ENCODE measurements around the gene REX1BD. TPM values are rescaled to one million over a fixed set of nuclear protein-coding genes. Genes with fewer than 3 reads are reported as not detected.

Gene REX1BD
- total and polyA plus RNA-seq, 2 of the 13 experiments (the other 11 are each of a cell fraction or from before 2014, with no cell fraction given): 7.5 to 25.4 TPM

DNA sequence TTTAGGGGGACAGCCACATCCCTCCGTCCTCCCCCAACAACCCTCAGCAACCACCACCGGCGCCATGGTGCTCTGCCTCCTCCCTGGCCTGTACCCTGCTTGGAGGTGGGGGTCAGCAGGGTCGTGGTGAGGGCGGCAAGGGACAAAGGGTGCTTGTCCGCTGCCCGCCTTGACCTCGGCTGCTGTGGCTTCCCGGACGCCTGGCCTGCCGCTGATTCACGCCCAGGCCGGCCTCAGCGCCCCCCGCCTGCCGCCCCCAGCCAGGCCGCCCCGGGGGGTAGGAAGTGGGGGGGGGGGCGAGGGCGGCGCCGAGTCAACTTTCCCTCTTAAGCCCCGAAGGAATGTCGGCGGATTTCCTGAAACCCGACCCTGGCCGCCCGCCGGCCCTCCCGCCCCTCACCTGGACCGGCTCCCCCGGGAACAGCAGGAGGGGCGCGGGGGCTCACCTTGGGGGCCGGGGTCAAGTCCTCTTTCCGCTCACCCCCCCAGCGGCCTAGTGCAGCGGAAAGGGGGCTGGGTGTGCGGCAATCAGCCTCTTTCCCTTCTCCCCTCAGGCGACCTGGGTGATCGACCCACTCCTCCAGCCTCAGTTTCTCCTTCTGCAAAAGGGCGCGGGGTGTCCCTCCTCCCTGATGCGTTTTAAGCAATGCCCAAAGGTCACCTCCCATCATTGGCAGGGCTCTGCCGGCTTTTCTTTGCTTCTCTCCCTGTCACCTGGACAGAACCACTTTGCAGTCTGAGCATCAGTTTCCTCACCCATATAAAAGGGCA, 22.1 kb downstream of the REX1BD start (continued):
- TF ChIP-seq, protein P1, sequence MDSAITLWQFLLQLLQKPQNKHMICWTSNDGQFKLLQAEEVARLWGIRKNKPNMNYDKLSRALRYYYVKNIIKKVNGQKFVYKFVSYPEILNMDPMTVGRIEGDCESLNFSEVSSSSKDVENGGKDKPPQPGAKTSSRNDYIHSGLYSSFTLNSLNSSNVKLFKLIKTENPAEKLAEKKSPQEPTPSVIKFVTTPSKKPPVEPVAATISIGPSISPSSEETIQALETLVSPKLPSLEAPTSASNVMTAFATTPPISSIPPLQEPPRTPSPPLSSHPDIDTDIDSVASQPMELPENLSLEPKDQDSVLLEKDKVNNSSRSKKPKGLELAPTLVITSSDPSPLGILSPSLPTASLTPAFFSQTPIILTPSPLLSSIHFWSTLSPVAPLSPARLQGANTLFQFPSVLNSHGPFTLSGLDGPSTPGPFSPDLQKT (CRISPR knock-in tag; IDR thresholded peaks at IDR 0.05; ENCODE audit: borderline replicate concordance): peak; percentile 66; the same call in 1 of the 2 replicates
- TF ChIP-seq ZNF160 (CRISPR knock-in tag; IDR thresholded peaks at IDR 0.05): peak; percentile 40; the same call in 1 of the 2 replicates
- peak; percentile 87 for TF ChIP-seq HNRNPL (IDR thresholded peaks at IDR 0.05; ENCODE audit: low read depth, low read length)
- TF ChIP-seq, protein P2, sequence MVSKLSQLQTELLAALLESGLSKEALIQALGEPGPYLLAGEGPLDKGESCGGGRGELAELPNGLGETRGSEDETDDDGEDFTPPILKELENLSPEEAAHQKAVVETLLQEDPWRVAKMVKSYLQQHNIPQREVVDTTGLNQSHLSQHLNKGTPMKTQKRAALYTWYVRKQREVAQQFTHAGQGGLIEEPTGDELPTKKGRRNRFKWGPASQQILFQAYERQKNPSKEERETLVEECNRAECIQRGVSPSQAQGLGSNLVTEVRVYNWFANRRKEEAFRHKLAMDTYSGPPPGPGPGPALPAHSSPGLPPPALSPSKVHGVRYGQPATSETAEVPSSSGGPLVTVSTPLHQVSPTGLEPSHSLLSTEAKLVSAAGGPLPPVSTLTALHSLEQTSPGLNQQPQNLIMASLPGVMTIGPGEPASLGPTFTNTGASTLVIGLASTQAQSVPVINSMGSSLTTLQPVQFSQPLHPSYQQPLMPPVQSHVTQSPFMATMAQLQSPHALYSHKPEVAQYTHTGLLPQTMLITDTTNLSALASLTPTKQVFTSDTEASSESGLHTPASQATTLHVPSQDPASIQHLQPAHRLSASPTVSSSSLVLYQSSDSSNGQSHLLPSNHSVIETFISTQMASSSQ (IDR thresholded peaks at IDR 0.05; ENCODE audit: low read depth): no peak
- TF ChIP-seq, protein P2 (CRISPR knock-in tag; IDR thresholded peaks at IDR 0.05; ENCODE audit: borderline replicate concordance): peak; percentile 89
- TF ChIP-seq, protein P3, sequence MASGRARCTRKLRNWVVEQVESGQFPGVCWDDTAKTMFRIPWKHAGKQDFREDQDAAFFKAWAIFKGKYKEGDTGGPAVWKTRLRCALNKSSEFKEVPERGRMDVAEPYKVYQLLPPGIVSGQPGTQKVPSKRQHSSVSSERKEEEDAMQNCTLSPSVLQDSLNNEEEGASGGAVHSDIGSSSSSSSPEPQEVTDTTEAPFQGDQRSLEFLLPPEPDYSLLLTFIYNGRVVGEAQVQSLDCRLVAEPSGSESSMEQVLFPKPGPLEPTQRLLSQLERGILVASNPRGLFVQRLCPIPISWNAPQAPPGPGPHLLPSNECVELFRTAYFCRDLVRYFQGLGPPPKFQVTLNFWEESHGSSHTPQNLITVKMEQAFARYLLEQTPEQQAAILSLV (CRISPR knock-in tag; IDR thresholded peaks at IDR 0.05; ENCODE audit: borderline replicate concordance): no peak
- peak; percentile 99 for TF ChIP-seq SRSF1 (optimal IDR thresholded peaks at IDR 0.05; ENCODE audit: low read depth, low read length)
- 0 out of 2 replicates have a peak, but pooled peaks have one; percentile 82 for TF ChIP-seq THYN1 (CRISPR knock-in tag; IDR thresholded peaks at IDR 0.05; ENCODE audit: borderline replicate concordance, low read depth)
- TF ChIP-seq, protein P4, sequence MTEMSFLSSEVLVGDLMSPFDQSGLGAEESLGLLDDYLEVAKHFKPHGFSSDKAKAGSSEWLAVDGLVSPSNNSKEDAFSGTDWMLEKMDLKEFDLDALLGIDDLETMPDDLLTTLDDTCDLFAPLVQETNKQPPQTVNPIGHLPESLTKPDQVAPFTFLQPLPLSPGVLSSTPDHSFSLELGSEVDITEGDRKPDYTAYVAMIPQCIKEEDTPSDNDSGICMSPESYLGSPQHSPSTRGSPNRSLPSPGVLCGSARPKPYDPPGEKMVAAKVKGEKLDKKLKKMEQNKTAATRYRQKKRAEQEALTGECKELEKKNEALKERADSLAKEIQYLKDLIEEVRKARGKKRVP (CRISPR knock-in tag; IDR thresholded peaks at IDR 0.05): 0 out of 4 replicates have a peak, but pooled peaks of 1 of the 2 experiments have one; percentile 54
- peak; percentile 67 for TF ChIP-seq BCL6 (CRISPR knock-in tag; IDR thresholded peaks at IDR 0.05)
- TF ChIP-seq, protein P5, sequence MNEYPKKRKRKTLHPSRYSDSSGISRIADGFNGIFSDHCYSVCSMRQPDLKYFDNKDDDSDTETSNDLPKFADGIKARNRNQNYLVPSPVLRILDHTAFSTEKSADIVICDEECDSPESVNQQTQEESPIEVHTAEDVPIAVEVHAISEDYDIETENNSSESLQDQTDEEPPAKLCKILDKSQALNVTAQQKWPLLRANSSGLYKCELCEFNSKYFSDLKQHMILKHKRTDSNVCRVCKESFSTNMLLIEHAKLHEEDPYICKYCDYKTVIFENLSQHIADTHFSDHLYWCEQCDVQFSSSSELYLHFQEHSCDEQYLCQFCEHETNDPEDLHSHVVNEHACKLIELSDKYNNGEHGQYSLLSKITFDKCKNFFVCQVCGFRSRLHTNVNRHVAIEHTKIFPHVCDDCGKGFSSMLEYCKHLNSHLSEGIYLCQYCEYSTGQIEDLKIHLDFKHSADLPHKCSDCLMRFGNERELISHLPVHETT (CRISPR knock-in tag; conservative IDR thresholded peaks at IDR 0.05): peak; percentile 82; the same call in 1 of the 2 replicates
- TF ChIP-seq, protein P6, sequence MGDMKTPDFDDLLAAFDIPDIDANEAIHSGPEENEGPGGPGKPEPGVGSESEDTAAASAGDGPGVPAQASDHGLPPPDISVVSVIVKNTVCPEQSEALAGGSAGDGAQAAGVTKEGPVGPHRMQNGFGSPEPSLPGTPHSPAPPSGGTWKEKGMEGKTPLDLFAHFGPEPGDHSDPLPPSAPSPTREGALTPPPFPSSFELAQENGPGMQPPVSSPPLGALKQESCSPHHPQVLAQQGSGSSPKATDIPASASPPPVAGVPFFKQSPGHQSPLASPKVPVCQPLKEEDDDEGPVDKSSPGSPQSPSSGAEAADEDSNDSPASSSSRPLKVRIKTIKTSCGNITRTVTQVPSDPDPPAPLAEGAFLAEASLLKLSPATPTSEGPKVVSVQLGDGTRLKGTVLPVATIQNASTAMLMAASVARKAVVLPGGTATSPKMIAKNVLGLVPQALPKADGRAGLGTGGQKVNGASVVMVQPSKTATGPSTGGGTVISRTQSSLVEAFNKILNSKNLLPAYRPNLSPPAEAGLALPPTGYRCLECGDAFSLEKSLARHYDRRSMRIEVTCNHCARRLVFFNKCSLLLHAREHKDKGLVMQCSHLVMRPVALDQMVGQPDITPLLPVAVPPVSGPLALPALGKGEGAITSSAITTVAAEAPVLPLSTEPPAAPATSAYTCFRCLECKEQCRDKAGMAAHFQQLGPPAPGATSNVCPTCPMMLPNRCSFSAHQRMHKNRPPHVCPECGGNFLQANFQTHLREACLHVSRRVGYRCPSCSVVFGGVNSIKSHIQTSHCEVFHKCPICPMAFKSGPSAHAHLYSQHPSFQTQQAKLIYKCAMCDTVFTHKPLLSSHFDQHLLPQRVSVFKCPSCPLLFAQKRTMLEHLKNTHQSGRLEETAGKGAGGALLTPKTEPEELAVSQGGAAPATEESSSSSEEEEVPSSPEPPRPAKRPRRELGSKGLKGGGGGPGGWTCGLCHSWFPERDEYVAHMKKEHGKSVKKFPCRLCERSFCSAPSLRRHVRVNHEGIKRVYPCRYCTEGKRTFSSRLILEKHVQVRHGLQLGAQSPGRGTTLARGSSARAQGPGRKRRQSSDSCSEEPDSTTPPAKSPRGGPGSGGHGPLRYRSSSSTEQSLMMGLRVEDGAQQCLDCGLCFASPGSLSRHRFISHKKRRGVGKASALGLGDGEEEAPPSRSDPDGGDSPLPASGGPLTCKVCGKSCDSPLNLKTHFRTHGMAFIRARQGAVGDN (CRISPR knock-in tag; IDR thresholded peaks at IDR 0.05): peak; percentile 80
- peak; percentile 95 for TF ChIP-seq ETV5 (CRISPR knock-in tag; IDR thresholded peaks at IDR 0.05; ENCODE audit: borderline replicate concordance)
- TF ChIP-seq THAP11 (CRISPR knock-in tag; IDR thresholded peaks at IDR 0.05): peak; percentile 66
